ENCODE measurements around the gene EGF. TPM values are rescaled to one million over a fixed set of nuclear protein-coding genes. Genes with fewer than 3 reads are reported as not detected.

Gene EGF
- polyA plus RNA-seq, 1 donor from 2014 or later, result 0.51 TPM

GRCh38 chr4:109887071-109887470 lies 25.6 kb upstream of the EGF start:
- H3K27me3 Mint-ChIP-seq, result peaks cover 2% of the 10 kb centered on the region
- H3K4me1 Mint-ChIP-seq, result no peaks in the 10 kb centered on the region
- no peaks in the 10 kb centered on the region for H3K36me3 Mint-ChIP-seq
- H3K27ac Mint-ChIP-seq, result no peak overlapping the region
- H3K4me3 Mint-ChIP-seq, result no peak overlapping the region
- no peaks in the 10 kb centered on the region for H3K9me3 Mint-ChIP-seq

DNA sequence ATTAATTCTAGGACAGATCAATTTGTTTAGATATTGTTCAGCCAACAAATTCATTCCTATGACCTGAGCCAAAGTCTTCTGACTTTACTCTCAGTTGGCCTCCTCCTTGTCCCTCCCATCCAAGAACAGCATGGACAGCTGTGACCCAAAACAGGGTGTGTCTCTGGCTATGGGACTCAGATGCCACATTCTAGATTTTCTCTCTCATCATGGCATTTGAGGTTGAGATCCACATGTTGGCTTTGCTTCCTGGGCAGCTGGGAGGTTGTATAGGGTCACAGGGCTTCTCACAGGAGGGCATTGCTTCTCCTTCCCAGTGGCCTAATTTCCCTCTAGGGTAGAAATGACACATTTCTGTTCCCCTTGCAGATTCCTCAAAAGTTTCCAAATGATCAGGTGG lies 22.6 kb upstream of the EGF start:
- no peaks in the 10 kb centered on the region for H3K4me1 Mint-ChIP-seq
- H3K27me3 Mint-ChIP-seq, result no peaks in the 10 kb centered on the region
- H3K4me3 Mint-ChIP-seq, result no peak overlapping the region

DNA sequence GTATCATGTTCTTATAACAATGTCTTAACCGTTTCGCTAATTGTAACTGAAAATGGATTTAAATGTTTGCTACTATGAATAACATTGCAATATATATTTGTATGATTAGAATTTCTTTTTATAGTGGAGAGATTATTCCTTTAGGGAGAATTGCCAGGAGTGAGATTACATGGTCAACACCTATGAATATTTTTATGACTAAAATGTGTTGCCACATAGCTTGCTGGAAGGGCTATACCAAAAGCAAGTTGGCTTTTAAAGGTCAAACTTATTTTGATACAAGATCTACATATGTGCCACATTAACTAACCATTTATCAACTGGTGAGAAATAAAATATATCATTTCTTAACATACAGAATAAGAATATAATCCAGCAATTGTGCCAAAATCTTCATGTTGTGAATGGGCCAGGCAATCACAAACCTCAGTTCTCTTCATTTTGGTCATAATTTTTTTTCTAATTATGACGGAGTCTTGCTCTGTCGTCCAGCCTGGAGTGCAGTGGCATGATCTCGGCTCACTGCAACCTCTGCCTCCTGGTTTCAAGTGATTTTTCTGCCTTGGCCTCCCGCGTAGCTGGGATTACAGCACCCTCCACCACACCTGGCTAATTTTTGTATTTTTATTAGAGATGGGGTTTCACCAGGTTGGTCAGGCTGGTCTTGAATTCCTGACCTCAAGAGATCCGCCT lies 10.0 kb upstream of the EGF start:
- H3K27ac Mint-ChIP-seq, result no peak overlapping the region

More for the DNA sequence above, 22.6 kb upstream of the EGF start:
- H3K36me3 Mint-ChIP-seq, result no peaks in the 10 kb centered on the region
- no peaks in the 10 kb centered on the region for H3K9me3 Mint-ChIP-seq
- H3K27ac Mint-ChIP-seq, result no peak overlapping the region

GRCh38 chr4:109908731-109909130 lies 4.0 kb upstream of the EGF start:
- H3K36me3 Mint-ChIP-seq, result no peaks in the 10 kb centered on the region
- H3K4me3 Mint-ChIP-seq, result no peak overlapping the region
- no peak overlapping the region for H3K27ac Mint-ChIP-seq
- no peaks in the 10 kb centered on the region for H3K4me1 Mint-ChIP-seq
- H3K27me3 Mint-ChIP-seq, result peaks cover 12% of the 10 kb centered on the region
- peaks cover 0 to 6% (median 3%) of the 10 kb centered on the region in 3 donors for H3K9me3 Mint-ChIP-seq

More for the DNA sequence above, 10.0 kb upstream of the EGF start:
- Mint-ChIP-seq H3K4me3 (no peak overlapping the region), H3K4me1 (no peaks in the 10 kb centered on the region), H3K36me3 (no peaks in the 10 kb centered on the region), H3K27me3 (peaks cover 13% of the 10 kb centered on the region), H3K9me3 (peaks cover 0 to 6% (median 6%) of the 10 kb centered on the region in 3 donors)

GRCh38 chr4:109910256-109910655 lies 2.4 kb upstream of the EGF start:
- H3K4me3 Mint-ChIP-seq, result no peak overlapping the region
- no peak overlapping the region for H3K27ac Mint-ChIP-seq
- H3K4me1 Mint-ChIP-seq, result no peaks in the 10 kb centered on the region
- H3K9me3 Mint-ChIP-seq, result peaks cover 0 to 5% (median 3%) of the 10 kb centered on the region in 3 donors
- no peaks in the 10 kb centered on the region for H3K36me3 Mint-ChIP-seq
- peaks cover 16% of the 10 kb centered on the region for H3K27me3 Mint-ChIP-seq

DNA sequence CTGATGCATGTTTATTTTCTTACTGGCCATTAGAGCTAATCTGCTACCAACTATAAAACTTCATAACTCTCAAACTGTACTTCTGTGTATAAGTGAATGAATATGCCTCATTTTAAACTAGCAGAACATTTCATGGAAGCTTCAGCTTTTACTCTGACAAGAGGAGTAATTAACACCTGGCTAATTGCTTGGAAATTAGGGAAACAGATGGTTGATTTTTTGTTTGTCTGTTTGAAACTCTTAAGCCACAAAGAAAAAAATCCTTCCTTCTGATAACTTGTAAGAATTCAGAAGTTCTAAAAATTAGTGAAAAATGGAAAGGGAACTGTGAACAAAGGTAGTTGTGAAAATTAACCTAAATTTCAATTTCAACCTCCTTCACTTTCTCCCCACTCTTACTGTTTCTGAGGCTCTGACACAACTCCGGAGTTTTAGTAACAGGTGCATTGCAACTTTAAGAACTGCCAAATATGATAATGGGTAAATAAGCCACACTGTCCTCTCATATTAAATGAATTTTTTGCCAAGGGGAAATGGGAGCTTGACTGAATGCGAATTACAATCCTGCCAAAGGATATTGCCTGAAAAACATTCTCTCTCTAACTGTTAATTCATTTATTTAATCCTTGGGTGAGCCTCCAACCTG lies 1.0 kb downstream of the EGF start:
- no peak overlapping the region for H3K27ac Mint-ChIP-seq
- H3K36me3 Mint-ChIP-seq, result no peaks in the 10 kb centered on the region
- H3K4me1 Mint-ChIP-seq, result no peaks in the 10 kb centered on the region
- no peaks in the 10 kb centered on the region for H3K9me3 Mint-ChIP-seq
- H3K27me3 Mint-ChIP-seq, result peaks cover 12% of the 10 kb centered on the region
- no peak overlapping the region for H3K4me3 Mint-ChIP-seq

GRCh38 chr4:109914322-109914721 lies 1.6 kb downstream of the EGF start:
- Mint-ChIP-seq H3K27ac (no peak overlapping the region), H3K4me3 (no peak overlapping the region), H3K36me3 (no peaks in the 10 kb centered on the region), H3K9me3 (no peaks in the 10 kb centered on the region), H3K27me3 (peaks cover 12% of the 10 kb centered on the region), H3K4me1 (no peaks in the 10 kb centered on the region)

GRCh38 chr4:109915385-109916026 lies 2.8 kb downstream of the EGF start:
- no peak overlapping the region for H3K4me3 Mint-ChIP-seq
- no peaks in the 10 kb centered on the region for H3K9me3 Mint-ChIP-seq
- H3K27me3 Mint-ChIP-seq, result peaks cover 14% of the 10 kb centered on the region
- no peaks in the 10 kb centered on the region for H3K4me1 Mint-ChIP-seq
- peaks cover 1% of the 10 kb centered on the region for H3K36me3 Mint-ChIP-seq
- no peak overlapping the region for H3K27ac Mint-ChIP-seq

DNA sequence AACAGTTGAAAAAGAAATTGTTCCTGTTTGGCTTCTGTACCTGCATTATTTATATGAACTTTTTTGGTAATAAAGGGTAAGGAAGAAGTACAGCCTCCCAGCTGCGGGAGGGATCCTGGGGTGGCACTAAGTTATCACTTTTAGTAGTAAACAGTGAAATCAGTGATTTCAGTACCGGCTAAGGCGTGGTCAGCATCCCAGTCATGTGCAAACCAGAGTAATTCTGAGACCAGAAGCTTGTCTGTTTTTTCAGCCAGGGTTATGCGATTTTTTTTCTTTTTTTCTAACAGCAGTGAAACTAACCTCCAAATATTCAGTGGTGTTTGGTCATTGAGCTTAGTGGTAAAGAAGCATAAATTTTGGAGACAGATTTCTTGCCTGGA lies 3.3 kb downstream of the EGF start:
- Mint-ChIP-seq H3K27ac (no peak overlapping the region), H3K4me1 (no peaks in the 10 kb centered on the region), H3K36me3 (peaks cover 1% of the 10 kb centered on the region), H3K27me3 (peaks cover 14% of the 10 kb centered on the region), H3K9me3 (no peaks in the 10 kb centered on the region), H3K4me3 (no peak overlapping the region)

DNA sequence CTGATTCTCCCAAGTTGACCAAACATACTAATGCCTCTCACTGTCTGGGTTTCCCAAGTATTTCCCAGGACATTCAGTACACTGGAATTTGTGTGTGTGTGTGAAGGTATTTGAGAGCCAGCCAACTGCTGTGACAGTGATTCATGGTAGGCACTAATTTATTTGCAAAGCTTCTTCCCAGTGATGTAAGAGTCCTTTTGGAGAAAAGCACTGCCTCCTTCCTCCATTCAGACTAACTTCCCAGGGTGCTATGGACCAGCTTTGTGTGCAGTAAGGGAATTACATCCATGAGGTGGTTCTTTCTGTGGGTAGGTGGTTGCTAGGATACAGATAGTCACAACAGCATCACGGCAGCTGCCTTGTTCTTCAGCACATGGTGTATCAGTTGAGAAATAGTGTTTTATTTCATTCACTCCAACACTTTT lies 8.7 kb downstream of the EGF start:
- Mint-ChIP-seq H3K36me3 (peaks cover 3% of the 10 kb centered on the region), H3K27ac (no peak overlapping the region), H3K4me1 (peaks cover 0 to 2% (median 0%) of the 10 kb centered on the region in 3 donors), H3K4me3 (no peak overlapping the region), H3K27me3 (peaks cover 5% of the 10 kb centered on the region), H3K9me3 (no peaks in the 10 kb centered on the region)

GRCh38 chr4:109925396-109925795 lies 12.7 kb downstream of the EGF start:
- peaks cover 2% of the 10 kb centered on the region for H3K36me3 Mint-ChIP-seq
- H3K4me3 Mint-ChIP-seq, result no peak overlapping the region
- peaks cover 2% of the 10 kb centered on the region for H3K27me3 Mint-ChIP-seq
- H3K4me1 Mint-ChIP-seq, result peaks cover 0 to 2% (median 0%) of the 10 kb centered on the region in 3 donors
- H3K27ac Mint-ChIP-seq, result no peak overlapping the region
- no peaks in the 10 kb centered on the region for H3K9me3 Mint-ChIP-seq

- Mint-ChIP-seq H3K9me3 (no peaks in the 10 kb centered on the region), H3K27me3 (peaks cover 2% of the 10 kb centered on the region), H3K4me3 (no peak overlapping the region), H3K36me3 (no peaks in the 10 kb centered on the region), H3K4me1 (peaks cover 0 to 2% (median 0%) of the 10 kb centered on the region in 3 donors), H3K27ac (no peak overlapping the region)
Observed at GRCh38 chr4:109928327-109929045, 15.8 kb downstream of the EGF start.

GRCh38 chr4:109930464-109930863 lies 17.8 kb downstream of the EGF start:
- Mint-ChIP-seq H3K27ac (no peak overlapping the region), H3K4me1 (peaks cover 0 to 2% (median 0%) of the 10 kb centered on the region in 3 donors), H3K36me3 (no peaks in the 10 kb centered on the region), H3K27me3 (no peaks in the 10 kb centered on the region), H3K4me3 (no peak overlapping the region), H3K9me3 (peaks cover 0 to 8% (median 5%) of the 10 kb centered on the region in 3 donors)

GRCh38 chr4:109930872-109931271 lies 18.2 kb downstream of the EGF start:
- Mint-ChIP-seq H3K4me3 (no peak overlapping the region), H3K9me3 (peaks cover 0 to 12% (median 7%) of the 10 kb centered on the region in 3 donors), H3K36me3 (no peaks in the 10 kb centered on the region), H3K27ac (no peak overlapping the region), H3K4me1 (peaks cover 0 to 2% (median 0%) of the 10 kb centered on the region in 3 donors), H3K27me3 (no peaks in the 10 kb centered on the region)

DNA sequence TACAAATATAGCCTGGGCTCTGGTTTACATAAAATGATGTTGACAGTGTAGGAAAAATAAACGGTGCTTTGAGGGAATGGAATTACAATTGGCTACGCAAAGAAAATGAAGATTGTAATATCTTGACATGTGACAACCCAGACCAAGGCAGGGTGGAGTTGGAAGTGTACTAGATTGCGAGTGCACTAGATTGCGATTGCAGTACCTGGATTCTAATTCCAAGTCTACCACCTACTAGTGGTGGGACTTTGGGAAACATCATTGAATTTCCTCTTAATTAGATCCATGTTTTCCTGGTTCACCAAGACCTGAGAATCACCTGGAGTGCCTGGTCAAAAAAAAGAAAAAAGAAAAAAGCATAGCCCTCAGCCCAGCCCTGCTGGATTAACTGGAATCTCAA lies 18.6 kb downstream of the EGF start:
- H3K9me3 Mint-ChIP-seq, result peaks cover 0 to 12% (median 7%) of the 10 kb centered on the region in 3 donors
- H3K4me3 Mint-ChIP-seq, result no peak overlapping the region
- H3K36me3 Mint-ChIP-seq, result no peaks in the 10 kb centered on the region
- H3K27me3 Mint-ChIP-seq, result no peaks in the 10 kb centered on the region
- no peak overlapping the region for H3K27ac Mint-ChIP-seq
- no peaks in the 10 kb centered on the region for H3K4me1 Mint-ChIP-seq

Measured in IgD-negative memory B cell (primary cell).